ENCODE results near the gene TMEM269.
A peak's percentile ranks its signal among the peaks of the same experiment; 100 is the strongest.

Gene TMEM269

GRCh38 chr1:42745851-42746250 lies 38.9 kb upstream of the TMEM269 start:
- Histone ChIP-seq H3K4ac (ENCODE audit: low read depth, low read length) (no peak overlapping the region), H3K4me3 (ENCODE audit: low read length) (no peak overlapping the region), H3K4me2 (ENCODE audit: low read length) (no peak overlapping the region), H3K36me3 (ENCODE audit: control insufficient read depth, insufficient read depth, low read length) (peaks cover 2% of the 10 kb centered on the region), H2BK15ac (replicated peaks; ENCODE audit: low read depth) (no peak overlapping the region), H2BK120ac (ENCODE audit: low read depth, low read length) (no peak overlapping the region), H3K56ac (ENCODE audit: low read length) (no peak overlapping the region), H3K9ac (ENCODE audit: low read length) (no peak overlapping the region), H3K23ac (ENCODE audit: low read length) (no peak overlapping the region), H3K4me1 (ENCODE audit: control insufficient read depth, low read depth, low read length) (peaks cover 2% of the 10 kb centered on the region), H2BK5ac (ENCODE audit: low read length) (no peak overlapping the region), H4K8ac (ENCODE audit: low read depth, low read length) (no peak overlapping the region), H3K79me1 (ENCODE audit: low read length) (no peaks in the 10 kb centered on the region), H4K5ac (ENCODE audit: low read length) (no peak overlapping the region), H3K18ac (ENCODE audit: low read length) (no peak overlapping the region), H3K79me2 (ENCODE audit: control insufficient read depth, insufficient read depth, low read length) (no peaks in the 10 kb centered on the region), H3K27me3 (ENCODE audit: insufficient read depth, low read length, poor library complexity) (no peaks in the 10 kb centered on the region), H2AK5ac (ENCODE audit: low read length) (no peak overlapping the region), H3K27ac (ENCODE audit: low read depth, low read length) (no peak overlapping the region)
- DNase-seq = no peak
- WGBS (ENCODE audit: extremely low coverage, insufficient coverage, low lambda C conversion rate) = no CpG with 5 or more reads among the region's 8 CpGs

- Histone ChIP-seq H3K36me3 (ENCODE audit: control insufficient read depth, insufficient read depth, low read length) (peaks cover 2% of the 10 kb centered on the region), H3K4me2 (ENCODE audit: low read length) (no peak overlapping the region), H3K27me3 (ENCODE audit: insufficient read depth, low read length, poor library complexity) (no peaks in the 10 kb centered on the region), H3K4me1 (ENCODE audit: control insufficient read depth, low read depth, low read length) (no peaks in the 10 kb centered on the region), H3K9ac (ENCODE audit: low read length) (no peak overlapping the region), H4K8ac (ENCODE audit: low read depth, low read length) (no peak overlapping the region), H3K4me3 (ENCODE audit: low read length) (no peak overlapping the region), H3K56ac (ENCODE audit: low read length) (no peak overlapping the region), H2BK5ac (ENCODE audit: low read length) (no peak overlapping the region), H3K79me1 (ENCODE audit: low read length) (no peaks in the 10 kb centered on the region), H2BK120ac (ENCODE audit: low read depth, low read length) (no peak overlapping the region), H3K79me2 (ENCODE audit: control insufficient read depth, insufficient read depth, low read length) (no peaks in the 10 kb centered on the region), H3K23ac (ENCODE audit: low read length) (no peak overlapping the region), H3K4ac (ENCODE audit: low read depth, low read length) (no peak overlapping the region), H2AK5ac (ENCODE audit: low read length) (no peak overlapping the region), H3K18ac (ENCODE audit: low read length) (no peak overlapping the region), H2BK15ac (replicated peaks; ENCODE audit: low read depth) (no peak overlapping the region), H3K27ac (ENCODE audit: low read depth, low read length) (no peak overlapping the region), H4K5ac (ENCODE audit: low read length) (no peak overlapping the region)
- no CpG with 5 or more reads among the region's 12 CpGs for WGBS (ENCODE audit: extremely low coverage, insufficient coverage, low lambda C conversion rate)
- no peak for DNase-seq
These were observed 38.2 kb upstream of the TMEM269 start for GRCh38 chr1:42746436-42747105.

GRCh38 chr1:42747125-42747524 lies 37.7 kb upstream of the TMEM269 start:
- no peak overlapping the region for H3K4me2 ChIP-seq (ENCODE audit: low read length)
- no peak overlapping the region for H2BK5ac ChIP-seq (ENCODE audit: low read length)
- H3K27me3 ChIP-seq (ENCODE audit: insufficient read depth, low read length, poor library complexity) = no peaks in the 10 kb centered on the region
- WGBS (ENCODE audit: extremely low coverage, insufficient coverage, low lambda C conversion rate) = no CpG with 5 or more reads among the region's 14 CpGs
- peak; percentile 57 for DNase-seq
- no peak overlapping the region for H4K5ac ChIP-seq (ENCODE audit: low read length)
- no peak overlapping the region for H3K18ac ChIP-seq (ENCODE audit: low read length)
- H3K4me1 ChIP-seq (ENCODE audit: control insufficient read depth, low read depth, low read length) = no peaks in the 10 kb centered on the region
- H3K23ac ChIP-seq (ENCODE audit: low read length) = no peak overlapping the region
- H2BK15ac ChIP-seq (replicated peaks; ENCODE audit: low read depth) = no peak overlapping the region
- no peak overlapping the region for H2AK5ac ChIP-seq (ENCODE audit: low read length)
- H3K79me1 ChIP-seq (ENCODE audit: low read length) = no peaks in the 10 kb centered on the region
- H4K8ac ChIP-seq (ENCODE audit: low read depth, low read length) = no peak overlapping the region
- no peak overlapping the region for H3K9ac ChIP-seq (ENCODE audit: low read length)
- peaks cover 6% of the 10 kb centered on the region for H3K36me3 ChIP-seq (ENCODE audit: control insufficient read depth, insufficient read depth, low read length)
- H2BK120ac ChIP-seq (ENCODE audit: low read depth, low read length) = no peak overlapping the region
- H3K4me3 ChIP-seq (ENCODE audit: low read length) = no peak overlapping the region
- no peak overlapping the region for H3K27ac ChIP-seq (ENCODE audit: low read depth, low read length)
- no peak overlapping the region for H3K56ac ChIP-seq (ENCODE audit: low read length)
- no peak overlapping the region for H3K4ac ChIP-seq (ENCODE audit: low read depth, low read length)
- H3K79me2 ChIP-seq (ENCODE audit: control insufficient read depth, insufficient read depth, low read length) = no peaks in the 10 kb centered on the region

GRCh38 chr1:42748021-42748420 lies 36.8 kb upstream of the TMEM269 start:
- no peaks in the 10 kb centered on the region for H3K27me3 ChIP-seq (ENCODE audit: insufficient read depth, low read length, poor library complexity)
- no peak overlapping the region for H2BK15ac ChIP-seq (replicated peaks; ENCODE audit: low read depth)
- DNase-seq = no peak
- H3K56ac ChIP-seq (ENCODE audit: low read length) = no peak overlapping the region
- H2BK5ac ChIP-seq (ENCODE audit: low read length) = no peak overlapping the region
- H3K4me3 ChIP-seq (ENCODE audit: low read length) = no peak overlapping the region
- H2BK120ac ChIP-seq (ENCODE audit: low read depth, low read length) = no peak overlapping the region
- H4K8ac ChIP-seq (ENCODE audit: low read depth, low read length) = no peak overlapping the region
- no peak overlapping the region for H3K23ac ChIP-seq (ENCODE audit: low read length)
- no peaks in the 10 kb centered on the region for H3K79me1 ChIP-seq (ENCODE audit: low read length)
- no peak overlapping the region for H3K4ac ChIP-seq (ENCODE audit: low read depth, low read length)
- no peak overlapping the region for H3K9ac ChIP-seq (ENCODE audit: low read length)
- no peak overlapping the region for H4K5ac ChIP-seq (ENCODE audit: low read length)
- H3K4me1 ChIP-seq (ENCODE audit: control insufficient read depth, low read depth, low read length) = no peaks in the 10 kb centered on the region
- WGBS (ENCODE audit: extremely low coverage, insufficient coverage, low lambda C conversion rate) = no CpG with 5 or more reads among the region's 10 CpGs
- H3K79me2 ChIP-seq (ENCODE audit: control insufficient read depth, insufficient read depth, low read length) = no peaks in the 10 kb centered on the region
- H3K36me3 ChIP-seq (ENCODE audit: control insufficient read depth, insufficient read depth, low read length) = peaks cover 13% of the 10 kb centered on the region
- H2AK5ac ChIP-seq (ENCODE audit: low read length) = no peak overlapping the region
- H3K27ac ChIP-seq (ENCODE audit: low read depth, low read length) = no peak overlapping the region
- H3K18ac ChIP-seq (ENCODE audit: low read length) = no peak overlapping the region
- H3K4me2 ChIP-seq (ENCODE audit: low read length) = no peak overlapping the region

GRCh38 chr1:42748461-42749410 lies 36.1 kb upstream of the TMEM269 start:
- no peak overlapping the region for H2BK120ac ChIP-seq (ENCODE audit: low read depth, low read length)
- no peak overlapping the region for H2AK5ac ChIP-seq (ENCODE audit: low read length)
- no peak overlapping the region for H3K4me2 ChIP-seq (ENCODE audit: low read length)
- H3K23ac ChIP-seq (ENCODE audit: low read length) = no peak overlapping the region
- peaks cover 13% of the 10 kb centered on the region for H3K36me3 ChIP-seq (ENCODE audit: control insufficient read depth, insufficient read depth, low read length)
- H3K4me3 ChIP-seq (ENCODE audit: low read length) = no peak overlapping the region
- no peak for DNase-seq
- no peak overlapping the region for H4K8ac ChIP-seq (ENCODE audit: low read depth, low read length)
- no peak overlapping the region for H2BK5ac ChIP-seq (ENCODE audit: low read length)
- H3K18ac ChIP-seq (ENCODE audit: low read length) = no peak overlapping the region
- H3K79me2 ChIP-seq (ENCODE audit: control insufficient read depth, insufficient read depth, low read length) = no peaks in the 10 kb centered on the region
- H3K9ac ChIP-seq (ENCODE audit: low read length) = no peak overlapping the region
- H3K27ac ChIP-seq (ENCODE audit: low read depth, low read length) = no peak overlapping the region
- no peak overlapping the region for H3K56ac ChIP-seq (ENCODE audit: low read length)
- H2BK15ac ChIP-seq (replicated peaks; ENCODE audit: low read depth) = no peak overlapping the region
- WGBS (ENCODE audit: extremely low coverage, insufficient coverage, low lambda C conversion rate) = no CpG with 5 or more reads among the region's 14 CpGs
- H3K4me1 ChIP-seq (ENCODE audit: control insufficient read depth, low read depth, low read length) = no peaks in the 10 kb centered on the region
- no peaks in the 10 kb centered on the region for H3K27me3 ChIP-seq (ENCODE audit: insufficient read depth, low read length, poor library complexity)
- no peak overlapping the region for H4K5ac ChIP-seq (ENCODE audit: low read length)
- H3K79me1 ChIP-seq (ENCODE audit: low read length) = no peaks in the 10 kb centered on the region
- H3K4ac ChIP-seq (ENCODE audit: low read depth, low read length) = no peak overlapping the region

All from mesendoderm (in vitro differentiated cells).